HEK293T (cell line): Measurements from ENCODE around the gene MCM8.
"Not testable (repeated sequence)": the region's sequence is repeated elsewhere in the genome, so short reads cannot be mapped to it uniquely, and the experiment has no call there.

Experiments used
- CTCF ChIA-PET: fragments of 350-600 bp; formaldehyde crosslinking; extraction: SDS; loops from one replicate; lab custom pipeline; 2021; ENCODE audit warnings: antibody characterized with exemption, inconsistent platforms; lab: Yijun Ruan, JAX
- POLR2A ChIA-PET: fragments of 350-600 bp; formaldehyde crosslinking; extraction: SDS; loops from one replicate; lab custom pipeline; 2020; ENCODE audit warnings: antibody characterized with exemption, inconsistent platforms; lab: Yijun Ruan, JAX
- DNase-seq: peaks from one replicate; pipeline ENCODE4 v3.0.0; 2012; ENCODE audit warnings: mixed read lengths; ENCODE audit errors: extremely low spot score
- ARNT ChIP-seq: fragments of 450-650 bp; IDR thresholded peaks from 2 replicates; pipeline ENCODE4 v1.6.1; 2017; ENCODE audit warnings: mild to moderate bottlenecking
- BHLHE40 ChIP-seq: fragments of 450-650 bp; IDR thresholded peaks from 2 replicates; pipeline ENCODE4 v1.6.1; 2016; ENCODE audit warnings: mild to moderate bottlenecking, moderate library complexity, borderline replicate concordance
- CTBP1 ChIP-seq: fragments of 450-650 bp; IDR thresholded peaks from 2 replicates; pipeline ENCODE4 v1.6.1; 2016; ENCODE audit warnings: borderline replicate concordance
- ELF4 ChIP-seq: fragments of 450-650 bp; IDR thresholded peaks from 2 replicates; pipeline ENCODE4 v1.6.1; 2017; ENCODE audit warnings: antibody characterized with exemption
- FOXA1 ChIP-seq: fragments of 450-650 bp; IDR thresholded peaks from 2 replicates; pipeline ENCODE4 v1.6.1; 2016; ENCODE audit warnings: mild to moderate bottlenecking
- FOXK2 ChIP-seq: fragments of 450-650 bp; IDR thresholded peaks from 2 replicates; pipeline ENCODE4 v1.6.1; 2016; ENCODE audit warnings: mild to moderate bottlenecking
- FOXM1 ChIP-seq: fragments of 450-650 bp; IDR thresholded peaks from 2 replicates; pipeline ENCODE4 v1.6.1; 2017; ENCODE audit warnings: mild to moderate bottlenecking, borderline replicate concordance
- HDGF ChIP-seq: fragments of 450-650 bp; IDR thresholded peaks from 2 replicates; pipeline ENCODE4 v1.6.1; 2017; ENCODE audit warnings: antibody characterized with exemption, borderline replicate concordance
- L3MBTL2 ChIP-seq: fragments of 450-650 bp; conservative IDR thresholded peaks from 2 replicates; pipeline ENCODE4 v1.6.1; 2016; ENCODE audit warnings: mild to moderate bottlenecking
- LEF1 ChIP-seq: fragments of 450-650 bp; IDR thresholded peaks from 2 replicates; pipeline ENCODE4 v1.6.1; 2017; ENCODE audit warnings: mild to moderate bottlenecking, borderline replicate concordance
- NFRKB ChIP-seq: fragments of 450-650 bp; IDR thresholded peaks from 2 replicates; pipeline ENCODE4 v1.6.1; 2016; ENCODE audit warnings: mild to moderate bottlenecking, moderate library complexity
- PKNOX1 ChIP-seq: fragments of 450-650 bp; IDR thresholded peaks from 2 replicates; pipeline ENCODE4 v1.6.1; 2016
- SP1 ChIP-seq: fragments of 450-650 bp; IDR thresholded peaks from 2 replicates; pipeline ENCODE4 v1.6.1; 2017
- SUZ12 ChIP-seq: fragments of 450-650 bp; IDR thresholded peaks from 2 replicates; pipeline ENCODE4 v1.6.1; 2016; ENCODE audit warnings: mild to moderate bottlenecking
- TARDBP ChIP-seq: fragments of 450-650 bp; IDR thresholded peaks from 2 replicates; pipeline ENCODE4 v1.6.1; 2016
- ZNF384 ChIP-seq: fragments of 450-650 bp; IDR thresholded peaks from 2 replicates; pipeline ENCODE4 v1.6.1; 2016

The MCM8 gene

DNA sequence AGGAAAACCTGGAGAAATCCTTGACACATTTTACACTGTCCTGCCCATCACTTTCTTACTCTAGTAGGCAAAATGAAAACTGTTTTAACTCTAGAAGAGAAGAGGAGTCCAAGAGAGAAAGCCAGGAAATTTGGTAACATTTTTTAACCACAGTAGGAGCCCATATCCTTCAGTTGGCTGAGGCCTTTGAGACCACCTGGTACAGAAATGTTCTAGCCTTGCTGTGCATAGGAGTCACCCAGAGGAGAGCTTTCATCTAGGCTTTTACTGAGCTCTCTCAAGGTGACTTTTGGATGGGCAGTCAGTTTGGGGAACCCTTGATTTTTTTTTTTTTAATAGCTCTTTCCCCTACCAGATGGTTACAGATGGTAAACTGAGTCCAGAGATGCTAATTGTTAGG lies 78.4 kb downstream of the MCM8 start:
- POLR2A ChIA-PET = no interaction called here
- DNase-seq = no peak
- TF ChIP-seq FOXK2 (no peak), ZNF384 (no peak), L3MBTL2 (no peak), BHLHE40 (no peak), NFRKB (no peak)
- CTCF ChIA-PET = interaction anchor here (0.7 kb wide), 1 partner anchor 1314 kb away, joined by 4 read pairs; no protein-coding TSS in a partner anchor

DNA sequence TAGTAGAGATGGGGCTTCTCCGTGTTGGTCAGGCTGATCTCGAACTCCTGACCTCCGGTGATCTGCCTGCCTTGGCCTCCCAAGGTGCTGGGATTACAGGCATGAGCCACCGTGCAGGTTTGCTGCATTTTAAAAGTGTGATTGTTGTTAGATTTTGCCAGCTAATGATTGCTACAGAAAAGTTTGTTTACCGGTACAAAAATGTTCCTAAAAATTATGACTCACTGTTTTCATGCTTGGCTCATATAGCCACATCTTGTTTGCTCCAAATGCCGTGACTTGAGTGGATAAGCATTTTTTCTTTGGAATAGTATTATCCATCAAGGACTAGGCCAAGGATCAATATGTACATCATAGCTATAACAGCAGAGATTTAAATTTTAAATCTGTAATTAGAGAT lies 79.1 kb downstream of the MCM8 start:
- ChIA-PET CTCF (no interaction called here), POLR2A (no interaction called here)
- no peak for TF ChIP-seq ARNT
- no peak for TF ChIP-seq NFRKB
- no peak for TF ChIP-seq SP1
- no peak for TF ChIP-seq TARDBP
- TF ChIP-seq BHLHE40 = no peak
- no peak for TF ChIP-seq HDGF
- TF ChIP-seq CTBP1 = no peak
- no peak for TF ChIP-seq SUZ12
- TF ChIP-seq ELF4 = no peak
- TF ChIP-seq FOXK2 = no peak
- no peak for TF ChIP-seq FOXA1
- no peak for TF ChIP-seq PKNOX1
- DNase-seq = no peak

GRCh38 chr20:6030453-6031080 lies 80.1 kb downstream of the MCM8 start:
- no peak for DNase-seq
- POLR2A ChIA-PET = no interaction called here
- CTCF ChIA-PET = no interaction called here
- no peak for TF ChIP-seq TARDBP
- no peak for TF ChIP-seq SP1

DNA sequence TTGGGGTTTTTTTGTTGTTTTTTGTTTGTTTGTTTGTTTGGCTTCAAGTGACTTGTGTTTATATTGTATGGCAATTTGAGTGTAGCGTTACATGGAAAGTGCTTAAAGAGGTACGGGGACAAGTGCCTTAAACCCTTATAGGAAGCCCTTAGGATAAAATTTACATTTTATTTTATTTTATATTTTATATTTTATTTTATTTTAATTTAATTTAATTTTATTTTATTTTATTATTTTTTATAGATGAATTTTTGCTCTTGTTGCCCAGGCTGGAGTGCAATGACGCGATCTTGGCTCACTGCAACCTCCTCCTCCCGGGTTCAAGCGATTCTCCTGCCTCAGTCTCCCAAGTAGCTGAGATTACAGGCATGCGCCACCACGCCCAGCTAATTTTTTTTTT lies 82.5 kb downstream of the MCM8 start:
- DNase-seq, CTCF ChIA-PET, POLR2A ChIA-PET: not testable (repeated sequence)

DNA sequence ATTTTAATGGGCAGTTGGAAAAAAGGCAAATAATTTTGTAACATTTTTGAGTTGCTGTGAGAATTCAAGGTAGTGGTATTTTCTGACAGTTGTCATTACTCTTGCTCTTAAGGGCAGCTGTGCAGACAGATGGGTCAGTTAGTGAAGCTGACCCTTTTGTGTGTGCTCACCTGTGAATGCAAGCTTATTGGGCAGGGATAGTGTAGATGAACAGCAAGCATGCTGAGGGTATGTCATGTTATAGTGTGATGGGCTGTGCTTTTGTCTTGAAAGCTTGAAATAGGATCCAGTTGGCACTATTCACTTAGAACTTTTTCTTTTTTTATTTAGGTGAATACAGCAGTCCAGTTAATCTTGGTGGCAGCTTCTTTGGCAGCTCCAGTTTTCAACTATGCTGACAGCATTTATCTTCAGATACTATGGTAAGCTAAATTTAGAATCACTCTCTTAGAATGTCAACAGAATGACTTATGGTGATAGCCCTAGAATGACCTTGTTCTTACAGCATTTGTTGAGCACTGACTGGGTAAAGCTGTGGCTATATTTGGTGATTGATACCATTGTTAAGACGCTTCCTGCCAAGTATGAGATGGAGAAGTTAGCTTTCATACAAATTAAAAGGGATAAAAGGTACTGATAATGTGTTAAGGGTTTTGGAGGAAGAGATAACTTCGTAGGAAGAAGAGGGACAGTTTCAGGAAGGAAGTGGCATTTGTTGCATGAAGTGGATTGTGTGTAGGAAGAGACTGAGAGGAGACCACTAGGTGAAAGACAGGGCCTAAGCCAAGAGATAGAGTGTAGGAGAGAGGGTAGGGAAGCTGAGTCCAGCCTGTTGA lies 83.9 kb downstream of the MCM8 start:
- no peak for TF ChIP-seq ELF4
- DNase-seq = no peak
- ChIA-PET POLR2A (interaction anchor here (1.2 kb wide), 1 partner anchor 28 kb away, joined by 5 read pairs; no protein-coding TSS in a partner anchor), CTCF (no interaction called here)

DNA sequence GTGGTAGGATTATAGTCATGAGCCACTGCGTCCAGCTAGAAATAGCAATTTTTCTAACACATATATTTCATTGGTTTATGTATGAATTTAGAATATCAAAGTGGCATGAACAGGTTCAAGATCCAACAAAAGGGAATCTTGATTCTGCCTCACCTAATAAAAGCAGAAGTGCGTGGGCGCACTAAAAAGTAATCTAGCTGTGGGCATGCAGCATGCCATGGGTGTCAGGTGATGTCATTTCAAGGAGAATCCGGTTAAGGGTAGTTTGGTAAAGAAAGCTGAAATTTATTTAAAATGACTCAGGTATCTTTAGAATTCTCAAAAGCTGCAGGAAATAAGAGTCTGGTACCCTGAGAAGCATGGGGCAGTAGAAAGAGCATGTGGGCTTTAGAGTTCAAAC lies 85.8 kb downstream of the MCM8 start:
- CTCF ChIA-PET = no interaction called here
- POLR2A ChIA-PET = no interaction called here
- TF ChIP-seq HDGF (no peak), SUZ12 (no peak), ELF4 (no peak), FOXM1 (no peak), PKNOX1 (no peak), FOXK2 (no peak), FOXA1 (no peak), BHLHE40 (no peak), ARNT (no peak), TARDBP (no peak), SP1 (no peak)
- DNase-seq = no peak

DNA sequence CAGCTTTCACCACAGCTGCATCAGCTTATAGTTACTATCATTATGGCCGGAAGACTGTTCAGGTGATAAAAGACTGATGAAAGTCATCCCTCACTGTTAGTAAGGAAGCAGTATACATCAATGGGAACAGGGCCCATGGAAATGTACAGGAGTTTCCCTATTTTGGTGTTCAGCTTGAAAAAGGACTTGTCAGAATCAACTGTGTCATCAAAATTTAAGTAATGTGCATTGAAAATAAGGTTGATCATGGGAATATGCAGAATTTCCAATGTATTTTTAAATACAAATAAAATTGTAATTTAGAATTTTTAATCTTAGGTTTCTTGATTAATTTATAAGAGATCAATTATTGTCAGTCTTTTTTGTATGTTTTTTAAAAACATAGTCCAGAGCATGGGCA lies 86.6 kb downstream of the MCM8 start:
- ChIA-PET POLR2A (no interaction called here), CTCF (interaction anchor here (0.7 kb wide), 1 partner anchor 509 kb away, joined by 3 read pairs; no protein-coding TSS in a partner anchor)
- DNase-seq = no peak
- TF ChIP-seq ELF4 = no peak
- TF ChIP-seq SP1 = no peak
- TF ChIP-seq FOXM1 = no peak
- TF ChIP-seq FOXA1 = no peak
- TF ChIP-seq ARNT = no peak
- no peak for TF ChIP-seq SUZ12
- TF ChIP-seq NFRKB = no peak
- no peak for TF ChIP-seq PKNOX1
- TF ChIP-seq L3MBTL2 = no peak
- no peak for TF ChIP-seq CTBP1

- ChIA-PET POLR2A (no interaction called here), CTCF (no interaction called here)
- TF ChIP-seq LEF1 = no peak
- no peak for TF ChIP-seq SP1
- no peak for TF ChIP-seq BHLHE40
- TF ChIP-seq PKNOX1 = no peak
- TF ChIP-seq SUZ12 = no peak
- TF ChIP-seq FOXA1 = no peak
- no peak for TF ChIP-seq NFRKB
- no peak for TF ChIP-seq ELF4
- TF ChIP-seq ZNF384 = no peak
- TF ChIP-seq ARNT = no peak
- TF ChIP-seq CTBP1 = no peak
- no peak for DNase-seq
These were observed 87.8 kb downstream of the MCM8 start for GRCh38 chr20:6038256-6038655.
